ES-I3 (cell line): Measurements from ENCODE around the gene EIPR1.
"Not testable (repeated sequence)": the region's sequence is repeated elsewhere in the genome, so short reads cannot be mapped to it uniquely, and the experiment has no call there.

ENCODE experiments used
- H3K36me3 ChIP-seq: 2 replicates; pipeline ENCODE4 v1.6.1; 2013; ENCODE audit warnings: mild to moderate bottlenecking, low read length, control low read depth, moderate library complexity; ENCODE audit not compliant: insufficient read depth
- H3K4me1 ChIP-seq: 2 replicates; pipeline ENCODE4 v1.6.1; 2013; ENCODE audit warnings: mild to moderate bottlenecking, control low read depth, low read length; ENCODE audit not compliant: insufficient read depth
- H3K9ac ChIP-seq: 2 replicates; pipeline ENCODE4 v1.6.1; 2013; ENCODE audit warnings: low read depth, mild to moderate bottlenecking, low read length, moderate library complexity
- H3K9me3 ChIP-seq: 2 replicates; pipeline ENCODE4 v1.6.1; 2013; ENCODE audit warnings: mild to moderate bottlenecking, low read length, moderate library complexity; ENCODE audit not compliant: control insufficient read depth, insufficient read depth

The EIPR1 gene

DNA sequence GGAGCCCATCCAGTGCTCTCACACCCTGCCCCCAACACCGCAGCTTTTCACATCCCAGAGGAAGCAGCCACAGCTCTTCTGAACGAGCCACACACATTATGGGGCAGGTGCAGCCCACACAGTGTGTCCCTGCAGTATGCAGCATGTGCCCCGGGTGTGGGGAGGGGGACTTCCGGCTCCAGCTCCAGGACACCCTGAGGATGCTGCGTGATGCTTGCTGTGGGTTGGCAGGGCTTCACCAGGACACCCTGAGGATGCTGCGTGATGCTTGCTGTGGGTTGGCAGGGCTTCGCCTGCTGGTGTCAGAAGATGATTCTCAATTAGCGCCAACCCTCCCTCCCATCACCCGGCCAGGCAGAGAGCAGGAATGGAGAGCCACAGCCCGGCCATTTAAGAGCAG is 193.9 kb downstream of the EIPR1 start:
- Histone ChIP-seq H3K36me3 (no peaks in the 10 kb centered on the region), H3K9ac (no peak overlapping the region), H3K9me3 (no peaks in the 10 kb centered on the region), H3K4me1 (no peaks in the 10 kb centered on the region)

DNA sequence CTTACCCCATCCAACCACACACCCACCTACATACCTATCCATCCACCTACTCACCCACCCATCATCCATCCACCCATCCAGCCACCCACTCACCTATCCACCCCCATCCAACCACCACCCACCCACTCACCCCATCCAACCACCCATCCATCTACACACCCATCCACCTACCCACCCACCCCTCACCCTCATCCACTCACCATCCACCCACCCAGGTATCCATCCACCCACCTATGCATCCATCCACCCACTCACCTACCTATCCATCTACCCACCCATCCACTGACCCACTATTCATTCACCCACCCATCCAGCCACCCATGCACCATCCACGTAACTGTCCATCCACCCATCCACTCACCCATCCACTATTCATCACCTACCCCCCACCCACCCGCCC is 194.8 kb downstream of the EIPR1 start:
- Histone ChIP-seq H3K9me3 (no peaks in the 10 kb centered on the region), H3K9ac (no peak overlapping the region), H3K36me3 (no peaks in the 10 kb centered on the region), H3K4me1 (no peaks in the 10 kb centered on the region)

DNA sequence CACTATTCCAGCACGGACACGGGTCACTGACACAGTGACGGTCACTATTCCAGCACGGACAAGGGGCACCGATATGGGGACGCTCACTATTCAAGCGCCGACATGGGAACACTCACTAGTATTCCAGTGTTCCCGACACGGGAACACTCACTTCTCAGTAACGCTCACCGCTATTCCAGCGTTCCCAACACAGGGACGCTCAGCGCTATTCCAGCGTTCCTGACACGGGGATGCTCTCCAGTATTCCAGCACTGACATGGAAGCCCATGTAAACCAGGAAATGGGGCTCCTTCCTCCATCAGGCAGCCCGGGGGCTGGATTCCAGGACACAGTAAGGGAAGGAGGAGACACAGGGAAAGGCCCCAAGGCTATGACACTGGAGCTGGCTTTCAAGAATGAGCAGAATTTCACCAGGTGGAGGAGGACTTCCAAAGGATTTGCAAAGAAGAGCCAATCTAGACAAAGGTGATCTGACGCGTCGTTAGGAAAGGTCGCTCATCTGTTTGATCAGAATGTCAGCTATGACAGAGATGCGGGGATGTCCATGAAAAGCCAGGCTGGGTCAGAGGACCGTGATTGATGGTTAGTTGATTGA is 196.1 kb downstream of the EIPR1 start:
- Histone ChIP-seq H3K9ac (no peak overlapping the region), H3K36me3 (no peaks in the 10 kb centered on the region), H3K4me1 (no peaks in the 10 kb centered on the region), H3K9me3 (no peaks in the 10 kb centered on the region)

DNA sequence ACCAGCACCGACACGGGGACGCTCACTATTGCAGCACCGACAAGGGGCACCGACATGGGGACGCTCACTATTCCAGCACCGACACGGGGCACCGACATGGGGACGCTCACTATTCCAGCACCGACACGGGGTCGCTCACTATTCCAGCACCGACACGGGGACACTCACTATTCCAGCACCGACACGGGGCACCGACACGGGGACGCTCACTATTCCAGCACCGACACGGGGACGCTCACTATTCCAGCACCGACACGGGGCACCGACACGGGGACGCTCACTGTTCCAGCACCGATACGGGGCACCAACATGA is 196.8 kb downstream of the EIPR1 start:
- H3K9ac ChIP-seq, H3K36me3 ChIP-seq, H3K4me1 ChIP-seq, H3K9me3 ChIP-seq: not testable (repeated sequence)

DNA sequence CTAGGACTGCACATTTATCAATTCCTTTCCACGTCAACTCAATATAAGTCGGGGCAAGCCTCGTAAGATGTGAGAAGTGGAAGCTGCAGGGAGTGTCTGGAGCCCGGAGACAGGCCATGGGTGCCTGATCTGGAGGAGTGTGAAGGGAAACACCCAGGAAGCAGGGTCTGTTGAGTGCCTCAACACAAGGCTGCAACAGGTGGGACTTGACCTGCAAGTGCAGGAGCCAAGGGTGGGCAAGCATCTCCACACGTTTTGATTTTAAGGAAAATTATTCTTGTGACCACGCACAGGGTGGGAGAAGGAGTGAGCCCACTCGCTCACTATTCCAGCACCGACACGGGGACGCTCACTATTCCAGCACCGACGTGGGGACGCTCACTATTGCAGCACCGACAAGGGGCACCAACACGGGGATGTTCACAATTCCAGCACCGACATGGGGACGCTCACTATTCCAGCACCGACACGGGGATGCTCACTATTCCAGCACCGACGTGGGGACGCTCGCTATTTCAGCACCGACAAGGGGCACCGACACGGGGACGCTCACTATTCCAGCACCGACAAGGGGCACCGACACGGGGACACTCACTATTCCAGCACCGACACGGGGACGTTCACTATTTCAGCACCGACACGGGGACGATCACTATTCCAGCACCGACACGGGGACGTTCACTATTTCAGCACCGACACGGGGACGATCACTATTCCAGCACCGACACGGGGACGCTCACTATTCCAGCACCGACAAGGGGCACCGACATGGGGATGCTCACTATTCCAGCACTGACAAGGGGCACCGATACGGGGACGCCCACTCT is 197.3 kb downstream of the EIPR1 start:
- no peaks in the 10 kb centered on the region for H3K36me3 ChIP-seq
- H3K9ac ChIP-seq = no peak overlapping the region
- H3K4me1 ChIP-seq = no peaks in the 10 kb centered on the region
- H3K9me3 ChIP-seq = no peaks in the 10 kb centered on the region

DNA sequence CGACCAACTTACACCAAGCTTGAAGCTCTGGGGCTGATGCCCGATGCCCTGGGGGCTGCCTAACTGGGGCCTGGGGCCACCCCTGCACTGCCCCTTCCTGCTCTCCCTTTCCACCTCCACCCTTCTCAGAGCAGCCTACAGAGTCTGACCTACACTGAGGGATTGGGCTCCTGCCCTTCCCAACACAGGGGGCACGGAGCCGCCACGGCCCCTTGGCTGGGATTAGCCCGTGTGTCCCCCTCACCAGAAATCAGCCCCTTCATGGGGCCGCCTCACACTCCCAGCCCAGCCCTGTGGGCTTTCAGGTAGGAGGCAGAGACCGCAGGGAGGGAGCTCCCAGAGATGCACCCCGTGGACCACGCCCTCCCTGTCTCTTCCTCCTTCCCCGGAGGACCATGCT is 198.0 kb downstream of the EIPR1 start:
- Histone ChIP-seq H3K4me1 (no peaks in the 10 kb centered on the region), H3K9me3 (no peaks in the 10 kb centered on the region), H3K36me3 (no peaks in the 10 kb centered on the region), H3K9ac (no peak overlapping the region)

DNA sequence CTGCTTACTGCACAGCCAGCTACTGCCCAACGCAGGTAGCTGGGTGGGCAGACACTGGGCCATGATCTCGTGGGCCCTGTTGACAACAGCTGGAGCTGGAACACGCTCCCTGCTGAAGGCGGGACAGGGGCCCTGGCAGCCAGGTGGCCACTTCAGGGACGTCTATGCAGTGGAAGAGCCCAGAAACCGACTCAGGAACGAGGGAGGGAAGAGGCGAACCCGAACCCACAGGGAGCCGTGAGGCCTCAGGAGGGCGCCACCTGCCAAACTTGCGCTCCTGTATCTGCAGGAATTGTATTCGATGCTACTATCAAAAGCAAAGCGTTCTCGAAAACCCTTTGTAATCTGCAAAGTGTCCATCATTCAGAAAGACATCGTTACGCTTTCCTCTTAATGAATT is 198.4 kb downstream of the EIPR1 start:
- H3K36me3 ChIP-seq = no peaks in the 10 kb centered on the region
- no peaks in the 10 kb centered on the region for H3K4me1 ChIP-seq
- no peak overlapping the region for H3K9ac ChIP-seq
- H3K9me3 ChIP-seq = no peaks in the 10 kb centered on the region

DNA sequence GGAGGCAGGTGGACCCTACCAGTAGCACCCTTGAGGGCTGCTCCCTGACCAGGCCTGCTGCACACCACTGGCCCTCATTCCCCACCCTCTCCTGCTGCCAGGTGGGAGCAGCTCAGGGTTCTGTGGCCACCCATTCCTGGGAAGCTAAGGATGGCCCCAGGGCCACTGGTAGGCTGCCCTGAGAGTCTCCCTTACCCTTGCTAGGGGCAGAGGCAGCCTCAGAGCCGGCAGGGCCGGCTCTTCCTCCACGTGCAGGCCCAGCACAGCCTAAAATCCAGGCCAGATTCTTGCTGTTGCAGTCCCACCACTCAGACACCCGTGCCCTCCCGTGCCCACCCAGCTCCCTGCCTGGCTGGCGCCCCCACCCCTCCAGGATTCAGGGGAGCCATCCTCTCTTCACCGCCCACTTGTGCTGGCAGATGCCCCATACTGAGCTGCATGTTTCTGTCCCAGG is 199.0 kb downstream of the EIPR1 start:
- Histone ChIP-seq H3K9ac (no peak overlapping the region), H3K9me3 (no peaks in the 10 kb centered on the region), H3K4me1 (no peaks in the 10 kb centered on the region), H3K36me3 (no peaks in the 10 kb centered on the region)

DNA sequence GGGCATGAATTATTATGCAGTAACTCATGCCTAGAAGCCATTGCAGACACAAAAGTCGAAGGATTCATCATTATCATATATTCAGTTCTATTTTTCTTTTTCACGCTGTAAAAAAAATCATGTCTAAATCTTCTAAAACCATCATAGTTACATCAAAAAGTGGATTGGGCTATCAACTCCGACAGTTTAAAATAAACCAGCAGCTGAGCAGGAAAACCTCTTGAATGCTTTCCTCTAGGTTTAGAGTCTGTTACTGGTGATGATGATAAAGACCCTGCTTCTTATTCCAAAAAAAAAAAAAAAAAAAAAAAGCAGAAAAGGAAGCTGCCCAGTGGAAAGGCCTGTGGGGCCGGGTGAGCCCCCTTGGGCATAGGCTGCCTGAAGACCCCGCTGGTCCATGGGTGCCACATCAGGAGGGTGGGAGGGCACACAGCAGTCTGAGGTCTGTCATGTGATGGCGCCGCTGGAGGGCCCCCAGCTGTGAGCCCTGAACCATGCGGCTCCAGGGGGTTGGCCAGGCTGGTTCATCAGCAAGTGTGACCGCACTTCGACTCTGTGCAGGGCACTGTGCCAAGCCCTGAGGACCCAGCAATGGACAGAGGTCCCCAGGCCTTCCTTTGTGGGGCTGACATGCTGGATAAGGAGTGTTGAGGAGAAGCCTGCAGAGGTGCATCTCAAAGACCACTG is 199.6 kb downstream of the EIPR1 start:
- Histone ChIP-seq H3K4me1 (no peaks in the 10 kb centered on the region), H3K9ac (no peak overlapping the region), H3K9me3 (no peaks in the 10 kb centered on the region), H3K36me3 (no peaks in the 10 kb centered on the region)

DNA sequence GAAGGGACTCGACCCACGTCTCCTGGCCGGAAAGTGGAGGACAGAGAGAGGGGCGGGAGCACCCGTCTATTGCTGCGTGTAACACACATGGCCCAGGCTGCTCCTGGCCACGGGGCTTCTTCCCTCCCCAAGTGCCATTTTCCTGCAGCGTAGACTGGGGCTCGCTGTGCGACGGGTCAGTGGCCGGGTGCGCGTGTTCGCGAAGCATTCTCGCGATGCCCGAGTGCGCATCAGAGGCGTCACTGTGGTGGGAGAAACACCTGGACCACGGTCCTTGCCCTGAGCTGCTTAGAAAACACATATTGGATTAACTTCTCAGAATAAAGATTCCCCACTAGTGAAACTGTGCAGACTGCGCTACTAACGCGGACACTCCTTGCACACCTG is 200.8 kb downstream of the EIPR1 start:
- H3K9ac ChIP-seq = no peak overlapping the region

DNA sequence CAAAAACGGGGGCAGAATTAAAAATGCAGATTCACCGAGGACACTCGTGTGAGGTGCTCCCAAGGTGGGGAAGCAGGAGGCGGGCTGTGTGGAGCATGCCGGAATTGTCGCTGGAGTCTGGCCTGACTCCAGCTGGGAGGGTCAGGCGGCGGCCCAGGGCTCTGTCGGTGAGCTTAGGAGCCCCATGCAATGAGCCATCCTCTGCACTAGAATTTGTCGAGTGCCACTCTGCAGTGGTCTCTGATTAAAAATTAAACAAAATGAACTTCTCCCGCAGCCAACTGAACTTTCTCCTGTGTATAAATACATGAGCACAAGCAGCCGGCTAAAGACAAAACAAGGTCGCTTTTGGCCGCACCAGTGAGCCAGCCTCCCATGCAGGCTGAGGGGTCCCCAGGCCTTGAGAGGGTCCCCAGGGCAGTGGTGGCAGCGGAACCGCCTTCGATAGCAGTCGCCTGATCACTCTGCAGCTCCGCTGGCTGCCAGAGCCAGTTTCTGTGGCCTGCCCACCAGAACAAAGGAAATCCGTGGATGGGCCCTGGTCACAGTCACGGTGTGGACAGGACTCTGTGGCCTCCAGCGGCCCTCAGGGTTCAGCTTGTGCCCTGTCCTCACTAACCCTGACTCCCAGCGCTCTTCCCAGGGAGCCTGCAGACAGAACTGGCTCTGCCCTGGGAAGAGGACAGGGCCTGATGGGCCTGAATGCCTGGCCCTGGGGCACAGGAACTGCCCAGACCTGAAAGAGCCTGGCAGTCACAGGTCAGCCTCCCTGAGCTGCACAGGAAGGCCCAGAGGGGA is 201.3 kb downstream of the EIPR1 start:
- H3K9ac ChIP-seq = no peak overlapping the region
- no peaks in the 10 kb centered on the region for H3K4me1 ChIP-seq
- no peaks in the 10 kb centered on the region for H3K9me3 ChIP-seq
- H3K36me3 ChIP-seq = no peaks in the 10 kb centered on the region; the same call in 1 of the 2 replicates

More for the DNA sequence above, 200.8 kb downstream of the EIPR1 start:
- Histone ChIP-seq H3K9me3 (no peaks in the 10 kb centered on the region), H3K36me3 (no peaks in the 10 kb centered on the region; the same call in 1 of the 2 replicates), H3K4me1 (no peaks in the 10 kb centered on the region)

DNA sequence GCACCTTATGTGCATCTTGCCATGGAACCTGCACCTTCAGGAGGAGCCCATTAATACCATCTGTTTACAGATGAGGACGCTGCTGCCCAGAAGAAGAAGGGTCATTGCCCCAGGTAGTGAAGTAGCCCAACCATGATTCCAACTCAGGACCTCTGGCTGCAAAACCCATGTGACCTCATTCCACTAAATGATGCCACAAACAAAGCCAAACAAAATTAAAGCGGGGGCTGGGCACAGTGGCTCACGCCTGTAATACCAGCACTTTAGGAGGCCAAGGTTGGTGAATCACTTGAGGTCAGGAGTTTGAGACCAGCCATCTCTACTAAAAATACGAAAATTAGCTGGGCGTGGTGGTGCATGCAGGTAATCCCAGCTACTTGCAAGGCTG is 202.1 kb downstream of the EIPR1 start:
- no peak overlapping the region for H3K9ac ChIP-seq

DNA sequence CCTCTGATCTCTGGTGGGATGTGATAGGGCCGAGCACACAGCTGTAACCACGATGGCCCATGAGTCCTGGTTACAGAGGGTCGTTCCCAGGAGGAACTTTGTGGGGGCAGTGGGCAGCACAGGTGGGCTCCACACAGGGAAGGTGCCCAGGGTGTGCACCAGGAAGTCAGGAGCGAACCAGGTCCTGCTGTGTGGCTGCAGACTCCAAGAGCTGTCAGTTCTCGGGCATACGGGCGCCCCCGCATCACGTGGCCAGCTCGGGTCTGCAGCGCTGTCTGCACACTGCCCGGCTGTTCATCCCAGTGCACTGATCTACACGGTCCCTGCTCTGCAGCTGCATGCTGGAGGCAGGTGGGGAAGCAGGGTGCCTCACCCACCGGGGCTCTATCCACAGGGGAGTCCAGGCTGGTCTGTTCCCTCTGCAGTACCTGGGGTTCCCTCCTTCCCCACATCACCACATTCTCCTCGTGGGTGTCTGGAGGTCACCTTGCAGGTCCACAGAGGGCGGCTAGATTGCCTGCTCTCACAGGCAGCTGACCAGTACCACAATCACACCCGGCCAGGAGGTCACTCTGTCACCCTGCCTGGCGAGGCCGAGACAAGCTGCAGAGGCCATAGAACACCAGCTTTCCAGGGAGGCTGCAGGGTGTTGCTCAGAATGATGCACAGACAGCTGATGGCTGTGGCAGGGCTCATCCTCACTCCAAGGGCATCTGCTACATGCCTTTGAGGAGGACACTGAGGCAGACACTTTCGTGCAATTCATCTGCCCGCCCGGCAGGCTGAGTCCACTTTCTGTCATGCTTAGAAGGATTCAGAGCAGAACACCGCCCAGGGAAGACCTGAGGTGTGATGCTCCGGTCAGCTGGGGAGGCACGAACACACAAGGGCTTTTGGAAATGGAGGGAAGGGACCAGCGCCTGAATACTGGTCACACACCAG is 202.7 kb downstream of the EIPR1 start:
- no peak overlapping the region for H3K9ac ChIP-seq
- H3K9me3 ChIP-seq = no peaks in the 10 kb centered on the region
- H3K36me3 ChIP-seq = no peaks in the 10 kb centered on the region; the same call in 1 of the 2 replicates
- no peaks in the 10 kb centered on the region for H3K4me1 ChIP-seq

More for the DNA sequence above, 202.1 kb downstream of the EIPR1 start:
- Histone ChIP-seq H3K4me1 (no peaks in the 10 kb centered on the region), H3K36me3 (no peaks in the 10 kb centered on the region; the same call in 1 of the 2 replicates), H3K9me3 (no peaks in the 10 kb centered on the region)
